ENCODE measurements around the gene HOXB3. TPM values are rescaled to one million over a fixed set of nuclear protein-coding genes. Genes with fewer than 3 reads are reported as not detected.

Gene HOXB3
- total RNA-seq, 4 donors from 2014 or later, result 3.7 to 14.1 (median 9.4) TPM

- DNase-seq (ENCODE audit: low spot score in 2 of 2), result no peak
- Histone ChIP-seq H3K36me3 (no peaks in the 10 kb centered on the region), H3K27me3 (peaks cover 0 to 98% of the 10 kb centered on the region in 2 donors), H3K27ac (no peak overlapping the region), H3K9me3 (no peaks in the 10 kb centered on the region), H3K4me1 (peaks cover 0 to 37% (median 10%) of the 10 kb centered on the region in 4 donors), H3K4me3 (no peak overlapping the region)
- WGBS, 2 donors, result 62 to 63% methylated on average over 15 of the region's 15 CpGs
- TF ChIP-seq POLR2A (IDR thresholded peaks at IDR 0.05), result no peak
- TF ChIP-seq CTCF (IDR thresholded peaks at IDR 0.05), result peak in 1 of 5 experiments; percentile 11
- TF ChIP-seq EP300 (IDR thresholded peaks at IDR 0.05), result no peak
Observed at GRCh38 chr17:48561884-48562810, 27.9 kb downstream of the HOXB3 start.

- Histone ChIP-seq H3K4me3 (no peak overlapping the region), H3K27me3 (peaks cover 0 to 96% of the 10 kb centered on the region in 2 donors), H3K27ac (peak overlapping the region in 2 of 4 donors; percentile 11 to 59), H3K9me3 (no peaks in the 10 kb centered on the region), H3K36me3 (no peaks in the 10 kb centered on the region), H3K4me1 (peaks cover 0 to 55% (median 14%) of the 10 kb centered on the region in 4 donors)
- TF ChIP-seq POLR2A (IDR thresholded peaks at IDR 0.05) (no peak), EP300 (IDR thresholded peaks at IDR 0.05) (no peak), CTCF (IDR thresholded peaks at IDR 0.05) (no peak)
- no peak for DNase-seq (ENCODE audit: low spot score in 2 of 2)
- WGBS, 2 donors, result 50 to 51% methylated on average over 14 of the region's 14 CpGs
Observed at GRCh38 chr17:48559840-48560817, 29.9 kb downstream of the HOXB3 start.

- Histone ChIP-seq H3K27me3 (peaks cover 4 to 96% of the 10 kb centered on the region in 2 donors), H3K27ac (peak overlapping the region in 3 of 4 donors; percentile 11 to 59 (median 11)), H3K36me3 (no peaks in the 10 kb centered on the region), H3K4me1 (peaks cover 0 to 54% (median 14%) of the 10 kb centered on the region in 4 donors), H3K9me3 (no peaks in the 10 kb centered on the region), H3K4me3 (no peak overlapping the region)
- TF ChIP-seq EP300 (IDR thresholded peaks at IDR 0.05) (no peak), CTCF (IDR thresholded peaks at IDR 0.05) (no peak), POLR2A (IDR thresholded peaks at IDR 0.05) (no peak)
- no peak for DNase-seq (ENCODE audit: low spot score in 2 of 2)
- WGBS, 2 donors, result 57 to 60% methylated on average over 16 of the region's 16 CpGs
Observed at GRCh38 chr17:48559122-48559839, 30.8 kb downstream of the HOXB3 start.

- DNase-seq (ENCODE audit: low spot score in 2 of 2), result no peak
- no peaks in the 10 kb centered on the region for H3K9me3 ChIP-seq
- TF ChIP-seq EP300 (IDR thresholded peaks at IDR 0.05) (no peak), CTCF (IDR thresholded peaks at IDR 0.05) (no peak), POLR2A (IDR thresholded peaks at IDR 0.05) (no peak)
- 75 to 78% methylated on average over 2 of the region's 2 CpGs for WGBS, 2 donors
- H3K4me1 ChIP-seq, result peaks cover 0 to 50% (median 14%) of the 10 kb centered on the region in 4 donors
- no peaks in the 10 kb centered on the region for H3K36me3 ChIP-seq
- peak overlapping the region in 2 of 4 donors; percentile 11 to 42 for H3K27ac ChIP-seq
- peaks cover 4 to 98% of the 10 kb centered on the region in 2 donors for H3K27me3 ChIP-seq
- no peak overlapping the region for H3K4me3 ChIP-seq
Observed at GRCh38 chr17:48558831-48559121, 31.3 kb downstream of the HOXB3 start.
